ENCODE measurements around the gene KCNQ4.

The KCNQ4 gene

GRCh38 chr1:40825435-40825788, 41.8 kb downstream of the KCNQ4 start:
- TF ChIP-seq CTCF (conservative IDR thresholded peaks at IDR 0.05), result no peak
- no peak overlapping the region for H3K27ac ChIP-seq

GRCh38 chr1:40825996-40826395, 42.4 kb downstream of the KCNQ4 start:
- no peak for TF ChIP-seq CTCF (conservative IDR thresholded peaks at IDR 0.05)
- H3K27ac ChIP-seq, result no peak overlapping the region

- H3K27ac ChIP-seq, result no peak overlapping the region
- no peak for TF ChIP-seq CTCF (conservative IDR thresholded peaks at IDR 0.05)
These were observed 46.2 kb downstream of the KCNQ4 start for GRCh38 chr1:40829631-40830245.

- H3K27ac ChIP-seq, result no peak overlapping the region
- TF ChIP-seq CTCF (conservative IDR thresholded peaks at IDR 0.05), result no peak
These were observed 46.9 kb downstream of the KCNQ4 start for GRCh38 chr1:40830419-40830943.

GRCh38 chr1:40831001-40831732, 47.6 kb downstream of the KCNQ4 start:
- H3K27ac ChIP-seq, result no peak overlapping the region
- TF ChIP-seq CTCF (conservative IDR thresholded peaks at IDR 0.05), result no peak

GRCh38 chr1:40833979-40834378, 50.4 kb downstream of the KCNQ4 start:
- H3K27ac ChIP-seq, result no peak overlapping the region
- TF ChIP-seq CTCF (conservative IDR thresholded peaks at IDR 0.05), result no peak

GRCh38 chr1:40834968-40835545, 51.5 kb downstream of the KCNQ4 start:
- H3K27ac ChIP-seq, result no peak overlapping the region
- TF ChIP-seq CTCF (conservative IDR thresholded peaks at IDR 0.05), result no peak

Data from VCaP (cell line).